HUDEP-2 (cell line): ENCODE measurements around the gene CIDEA.
"Not testable (repeated sequence)": the region's sequence is repeated elsewhere in the genome, so short reads cannot be mapped to it uniquely, and the experiment has no call there.

Experiments used
- DNase-seq, 76 experiments: peaks; one replicate each; lab custom pipeline; 2025; ENCODE audit not compliant: unreplicated experiment in 76 of 76; lab: John Stamatoyannopoulos, UW

CIDEA gene

GRCh38 chr18:12238826-12239225 lies 15.3 kb upstream of the CIDEA start:
- no peak for DNase-seq

GRCh38 chr18:12239431-12239830 lies 14.7 kb upstream of the CIDEA start:
- no peak for DNase-seq

- no peak for DNase-seq
These were observed 11.4 kb upstream of the CIDEA start for GRCh38 chr18:12242658-12243260.

- DNase-seq: not testable (repeated sequence)
These were observed 10.9 kb upstream of the CIDEA start for GRCh38 chr18:12243272-12243671.

- no peak for DNase-seq
These were observed 8.4 kb upstream of the CIDEA start for GRCh38 chr18:12245793-12246135.

GRCh38 chr18:12246849-12247808 lies 7.0 kb upstream of the CIDEA start:
- DNase-seq: peak in 12 of 76 experiments; percentile 2 to 33 (median 18)

- DNase-seq: no peak
These were observed 6.2 kb upstream of the CIDEA start for GRCh38 chr18:12247946-12248345.

- no peak for DNase-seq
These were observed 5.0 kb upstream of the CIDEA start for GRCh38 chr18:12248926-12249720.

- no peak for DNase-seq
These were observed 2.9 kb upstream of the CIDEA start for GRCh38 chr18:12251311-12251710.

GRCh38 chr18:12252061-12252460 lies 2.1 kb upstream of the CIDEA start:
- no peak for DNase-seq

- DNase-seq: no peak
These were observed 1.1 kb upstream of the CIDEA start for GRCh38 chr18:12253027-12253426.

- DNase-seq: no peak
These were observed 462 bp upstream of the CIDEA start for GRCh38 chr18:12253663-12254135.

- DNase-seq: no peak
These were observed 805 bp downstream of the CIDEA start for GRCh38 chr18:12254820-12255511.

GRCh38 chr18:12255626-12256026 lies 1.5 kb downstream of the CIDEA start:
- DNase-seq: no peak

GRCh38 chr18:12256951-12257350 lies 2.8 kb downstream of the CIDEA start:
- DNase-seq: no peak

- DNase-seq: no peak
These were observed 4.0 kb downstream of the CIDEA start for GRCh38 chr18:12257996-12258718.

- DNase-seq: no peak
These were observed 4.9 kb downstream of the CIDEA start for GRCh38 chr18:12258719-12259705.

GRCh38 chr18:12262748-12263147 lies 8.6 kb downstream of the CIDEA start:
- DNase-seq: no peak

GRCh38 chr18:12264864-12265263 lies 10.7 kb downstream of the CIDEA start:
- no peak for DNase-seq
